HepG2 (cell line): ENCODE data around the gene NENF.

Source experiments
- BHLHE40 ChIP-seq: IDR thresholded peaks from 2 replicates; pipeline ENCODE4 v1.6.1; 2011; ENCODE audit warnings: low read length, improper control_type of control experiment
- CEBPZ ChIP-seq: IDR thresholded peaks from 2 replicates; pipeline ENCODE4 v1.6.1; 2012; ENCODE audit warnings: low read length, improper control_type of control experiment
- CTCF ChIP-seq: sonication (generic); formaldehyde crosslinking; IDR thresholded peaks from 2 replicates; pipeline ENCODE4 v1.5.0; 2020; ENCODE audit warnings: mild to moderate bottlenecking, missing genetic modification reagents, moderate library complexity
- HNF4G ChIP-seq, 2 experiments: sonication (generic) in 1 of 2; formaldehyde crosslinking in 1 of 2; IDR thresholded peaks; 2 replicates each; pipeline versions ENCODE4 v1.4.0 to v1.6.1; 2011 to 2020; ENCODE audit warnings: borderline replicate concordance in 2 of 2, low read depth in 2 of 2, mild to moderate bottlenecking in 2 of 2, low read length in 1 of 2, missing genetic modification reagents in 1 of 2, moderate library complexity in 1 of 2
- NFIC ChIP-seq: IDR thresholded peaks from 2 replicates; pipeline ENCODE4 v1.6.1; 2012; ENCODE audit warnings: mild to moderate bottlenecking, low read length, inconsistent platforms
- RFX5 ChIP-seq: IDR thresholded peaks from 2 replicates; pipeline ENCODE4 v1.6.1; 2011; ENCODE audit warnings: low read depth, low read length, improper control_type of control experiment
- USF2 ChIP-seq, 2 experiments: sonication (generic) in 1 of 2; formaldehyde crosslinking in 1 of 2; IDR thresholded peaks; 2 replicates each; pipeline versions ENCODE4 v1.5.1 to v1.6.1; 2011 to 2020; ENCODE audit warnings: borderline replicate concordance in 1 of 2, low read depth in 1 of 2, low read length in 1 of 2, mild to moderate bottlenecking in 1 of 2, missing genetic modification reagents in 1 of 2, moderate library complexity in 1 of 2
- ZFX ChIP-seq: sonication (generic); formaldehyde crosslinking; IDR thresholded peaks from 2 replicates; pipeline ENCODE4 v1.4.0; 2020; ENCODE audit warnings: mild to moderate bottlenecking, low read depth, missing genetic modification reagents, moderate library complexity

GRCh38 chr1:212428496-212428895, 4.2 kb upstream of the NENF start:
- TF ChIP-seq BHLHE40 = no peak
- TF ChIP-seq NFIC = no peak
- TF ChIP-seq HNF4G (IDR thresholded peaks at IDR 0.05; ENCODE audit: borderline replicate concordance, low read depth, low read length) = no peak
- TF ChIP-seq HNF4G (CRISPR knock-in tag; IDR thresholded peaks at IDR 0.05; ENCODE audit: borderline replicate concordance, low read depth) = no peak
- no peak for TF ChIP-seq USF2 (IDR thresholded peaks at IDR 0.05; ENCODE audit: low read depth, low read length)
- no peak for TF ChIP-seq USF2 (CRISPR knock-in tag; IDR thresholded peaks at IDR 0.05; ENCODE audit: borderline replicate concordance)
- no peak for TF ChIP-seq ZFX (CRISPR knock-in tag)
- TF ChIP-seq CTCF (CRISPR knock-in tag) = no peak
- no peak for TF ChIP-seq RFX5
- no peak for TF ChIP-seq CEBPZ
